ENCODE data around the gene OR10G2.

GRCh38 chr14:21617614-21618013 lies 17.1 kb downstream of the OR10G2 start:
- TF ChIP-seq CTCF (IDR thresholded peaks at IDR 0.05) (no peak), POLR2A (IDR thresholded peaks at IDR 0.05) (no peak)

Data from breast epithelium (tissue), 3 donors.